GM18517 (cell line): ENCODE data around the gene NR1I2.

ENCODE experiments used
- ATAC-seq: cut with Tn5 transposase; IDR thresholded peaks from one replicate; pipeline ENCODE4 v1.9.1; 2021; ENCODE audit warnings: mild to moderate bottlenecking, moderate library complexity; ENCODE audit not compliant: unreplicated experiment

NR1I2 gene

DNA sequence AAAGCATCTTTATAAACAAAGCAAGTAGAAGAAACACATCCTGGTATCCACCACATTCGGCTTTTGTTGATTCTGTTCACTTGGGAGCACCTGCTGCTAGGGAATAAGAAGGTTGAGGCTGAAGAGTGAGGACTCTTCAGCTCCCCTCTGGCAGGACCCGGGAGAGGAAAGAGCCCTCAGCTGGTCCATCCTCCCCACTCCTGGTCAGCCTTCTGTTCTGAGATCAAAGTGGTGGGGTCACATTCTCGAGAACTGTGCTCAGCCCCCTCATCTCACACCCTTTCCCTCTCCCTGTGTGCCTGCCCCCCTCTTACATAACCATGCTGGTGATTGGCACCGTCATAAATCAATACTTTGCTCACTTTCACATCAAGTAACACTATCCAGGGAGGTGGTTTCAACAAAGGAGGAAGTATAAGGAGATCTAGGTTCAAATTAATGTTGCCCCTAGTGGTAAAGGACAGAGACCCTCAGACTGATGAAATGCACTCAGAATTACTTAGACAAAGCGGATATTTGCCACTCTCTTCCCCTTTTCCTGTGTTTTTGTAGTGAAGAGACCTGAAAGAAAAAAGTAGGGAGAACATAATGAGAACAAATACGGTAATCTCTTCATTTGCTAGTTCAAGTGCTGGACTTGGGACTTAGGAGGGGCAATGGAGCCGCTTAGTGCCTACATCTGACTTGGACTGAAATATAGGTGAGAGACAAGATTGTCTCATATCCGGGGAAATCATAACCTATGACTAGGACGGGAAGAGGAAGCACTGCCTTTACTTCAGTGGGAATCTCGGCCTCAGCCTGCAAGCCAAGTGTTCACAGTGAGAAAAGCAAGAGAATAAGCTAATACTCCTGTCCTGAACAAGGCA lies at the start of gene NR1I2:
TSS of gene NR1I2 (plus strand) at position 772 of the 869 bp plus-strand sequence.
- no peak for ATAC-seq

DNA sequence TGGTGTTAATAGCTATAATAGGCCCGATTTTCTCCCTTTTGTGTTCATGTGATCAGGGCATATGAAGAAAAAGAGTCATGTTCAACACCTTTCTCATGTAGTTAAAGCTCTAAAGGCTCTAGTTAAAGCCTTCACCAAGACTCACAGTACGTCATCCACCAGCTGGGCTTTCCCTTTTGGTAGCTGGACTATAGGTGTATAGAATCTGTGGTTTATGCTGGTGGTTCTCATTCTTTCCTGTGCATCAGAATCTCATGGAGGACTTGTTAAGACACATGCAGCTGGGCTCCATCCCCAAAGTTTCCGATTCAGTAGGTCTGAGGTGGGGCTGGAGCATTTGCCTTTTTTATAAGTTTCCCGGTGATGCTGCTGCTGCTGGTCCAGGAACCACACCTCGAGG lies 48.1 kb upstream of the NR1I2 start:
- no peak for ATAC-seq

DNA sequence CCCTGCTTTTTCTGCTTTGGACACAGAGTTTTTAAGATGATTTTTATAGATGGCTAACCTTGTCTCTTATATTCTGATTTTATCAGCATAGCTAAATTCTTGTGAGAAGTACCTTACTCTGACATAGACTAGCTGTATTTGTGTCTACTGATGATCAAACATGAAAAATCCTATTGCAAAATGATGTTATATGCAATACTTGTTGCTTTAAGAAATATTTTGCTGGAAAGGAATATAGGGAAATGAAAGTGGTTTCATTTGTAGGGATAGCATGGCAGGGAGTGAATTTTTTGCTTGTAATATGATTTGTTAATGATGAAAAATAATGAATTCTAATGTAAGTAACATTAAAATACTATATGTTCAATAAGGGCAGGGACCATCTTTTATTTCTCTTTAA lies 43.2 kb upstream of the NR1I2 start:
- ATAC-seq, result no peak

DNA sequence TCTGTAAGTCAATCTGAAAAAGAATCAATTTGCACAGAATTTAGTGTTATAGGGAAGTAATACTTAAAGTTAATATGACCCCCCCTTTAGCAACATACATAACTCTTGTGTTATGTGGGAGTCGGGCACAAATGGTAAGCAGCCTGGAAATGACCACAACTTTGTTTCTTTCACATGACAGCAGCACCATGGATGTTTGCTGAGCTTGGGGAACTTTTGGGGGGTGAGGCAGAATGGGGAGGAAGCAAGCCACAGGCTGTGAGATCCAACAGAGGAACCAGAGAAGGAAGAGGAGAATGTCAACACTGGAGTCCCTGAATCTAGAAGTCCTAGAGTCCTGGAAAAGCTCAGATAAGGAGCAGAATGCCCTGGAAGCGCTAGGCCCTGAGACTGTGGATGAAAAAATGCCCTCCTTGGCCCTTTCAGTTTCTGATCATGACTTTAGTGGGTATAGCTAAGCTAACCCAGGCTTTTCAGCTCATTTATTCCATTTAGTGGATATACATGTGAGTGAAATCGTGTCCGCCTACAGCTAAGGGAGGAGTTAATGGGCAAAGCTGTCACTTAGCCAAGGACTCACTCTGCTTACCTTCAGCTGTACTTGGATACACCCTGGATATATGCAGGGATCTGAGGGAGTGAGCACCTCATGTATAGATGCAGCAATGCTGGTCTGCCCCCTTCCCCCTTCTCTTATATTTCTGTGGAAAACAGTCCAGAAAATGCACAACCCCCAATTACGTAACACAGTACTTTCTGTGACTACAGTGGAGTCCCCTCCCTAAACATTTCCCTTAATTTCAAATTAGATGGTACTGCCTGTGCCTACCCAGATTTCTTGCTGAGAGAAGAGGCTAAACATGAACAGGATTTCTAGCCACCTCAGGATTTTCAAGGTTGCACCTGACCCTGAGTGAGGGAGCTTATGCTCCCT lies 40.0 kb upstream of the NR1I2 start:
- ATAC-seq, result no peak

DNA sequence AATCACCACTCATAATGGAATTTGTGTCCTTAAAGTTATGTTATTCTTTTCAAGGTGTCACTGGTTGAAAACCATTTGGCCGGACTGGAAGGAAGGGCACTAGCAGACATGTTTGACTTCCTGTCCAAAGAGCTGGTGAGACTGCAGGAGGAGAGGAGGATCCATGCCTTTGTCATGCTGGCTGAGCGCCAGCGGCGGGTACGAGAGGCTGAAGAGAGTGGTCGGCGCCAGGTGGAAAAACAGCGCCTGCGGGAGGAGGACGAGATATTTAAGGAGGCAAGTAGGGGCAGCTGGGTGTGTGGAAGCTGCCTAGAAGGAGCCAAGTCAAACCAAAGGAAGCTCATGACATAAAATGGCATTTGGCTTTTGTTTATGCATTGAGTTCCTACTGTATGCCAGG lies 38.0 kb upstream of the NR1I2 start:
- ATAC-seq, result no peak

DNA sequence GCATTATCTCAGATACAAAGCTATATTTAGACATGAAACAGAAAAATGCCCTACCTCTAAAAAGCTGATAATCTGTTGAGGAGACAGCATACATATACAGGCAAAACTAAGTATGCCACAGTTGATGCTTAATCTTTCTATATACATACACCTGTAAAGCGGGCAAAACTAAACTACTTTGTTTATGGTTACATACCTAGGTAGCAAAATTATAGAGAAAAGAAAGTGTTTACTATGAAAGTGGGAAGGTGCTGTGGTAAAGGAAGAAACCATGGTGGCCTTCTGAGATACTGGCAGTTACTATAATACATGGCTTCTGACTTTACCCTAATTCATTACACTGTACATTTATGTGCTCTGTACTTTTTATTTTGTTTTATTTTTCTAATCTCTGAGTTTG lies 36.0 kb upstream of the NR1I2 start:
- ATAC-seq, result peak; percentile 53

DNA sequence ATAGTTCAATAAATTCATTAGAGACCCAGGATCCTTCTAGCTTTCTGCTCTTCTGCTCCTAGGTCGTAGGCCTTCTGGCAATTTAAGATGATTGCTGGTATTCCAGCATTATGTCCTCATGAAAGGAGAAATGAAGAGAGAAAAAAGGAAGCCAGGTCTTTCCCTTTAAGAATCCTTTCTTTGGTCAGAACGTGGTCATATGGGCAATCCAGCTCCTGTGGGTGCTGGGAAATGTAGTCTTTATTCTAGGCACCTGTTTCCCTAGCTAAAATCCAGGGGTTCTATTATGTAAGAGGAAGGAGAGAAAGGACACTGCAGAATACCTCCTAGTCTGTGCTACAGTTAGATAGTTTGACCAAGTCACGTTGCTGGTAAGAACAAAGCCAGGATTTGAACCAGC lies 35.5 kb upstream of the NR1I2 start:
- ATAC-seq, result no peak

DNA sequence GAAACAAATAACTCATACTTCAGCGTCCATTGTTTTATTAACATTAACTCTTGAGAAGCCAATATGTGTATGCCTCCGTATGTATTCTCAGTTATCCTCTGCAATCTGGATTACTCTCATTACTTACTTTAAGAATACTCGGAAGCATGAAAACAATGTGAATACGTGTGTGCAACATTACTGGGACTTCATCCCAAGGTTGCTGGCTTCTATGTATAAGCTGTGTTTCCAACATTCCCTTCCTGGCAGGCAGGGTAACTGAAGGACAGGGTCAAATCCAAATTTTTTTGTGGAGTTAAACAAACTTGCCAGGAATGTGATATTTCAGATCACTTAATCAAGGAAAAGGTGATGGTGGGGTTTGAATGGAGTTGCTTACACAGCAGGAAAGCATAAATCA lies 34.5 kb upstream of the NR1I2 start:
- ATAC-seq, result no peak

DNA sequence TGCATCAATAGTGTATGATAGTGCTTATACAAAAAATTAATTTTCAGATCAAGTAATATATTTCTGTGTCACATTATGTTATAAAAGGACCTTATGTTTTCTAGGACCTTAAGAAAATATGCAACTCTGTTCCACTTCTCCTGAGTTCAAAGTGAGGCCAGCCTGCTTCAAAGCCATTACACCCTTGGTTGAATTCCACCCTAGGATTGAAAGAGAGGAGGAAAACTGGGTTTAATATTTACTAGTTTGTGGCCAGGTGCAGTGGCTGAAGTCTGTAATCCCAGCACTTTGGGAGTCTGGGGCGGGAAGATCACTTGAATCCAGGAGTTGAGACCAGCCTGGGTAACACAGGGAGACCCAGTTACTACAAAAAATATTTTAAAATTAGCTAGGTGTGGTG lies 32.9 kb upstream of the NR1I2 start:
- no peak for ATAC-seq

DNA sequence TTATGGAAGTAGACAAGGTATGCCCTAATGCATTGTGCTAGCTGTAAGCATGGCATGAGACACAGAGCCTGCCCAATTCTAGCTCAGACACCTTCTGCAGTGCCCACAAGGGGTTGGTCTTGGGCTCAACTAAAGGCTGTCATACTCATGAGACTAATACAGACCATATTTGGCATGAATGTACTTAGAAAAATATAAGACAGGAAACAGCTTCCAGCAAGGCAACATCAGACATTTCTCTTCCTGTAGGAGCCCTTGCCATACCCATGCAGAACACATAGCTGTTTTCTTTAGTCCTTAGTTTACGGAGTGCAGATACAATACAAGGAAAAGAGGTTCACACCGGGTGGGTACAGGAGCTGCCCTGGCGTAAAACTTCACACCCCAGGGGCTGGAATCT lies 30.5 kb upstream of the NR1I2 start:
- no peak for ATAC-seq

DNA sequence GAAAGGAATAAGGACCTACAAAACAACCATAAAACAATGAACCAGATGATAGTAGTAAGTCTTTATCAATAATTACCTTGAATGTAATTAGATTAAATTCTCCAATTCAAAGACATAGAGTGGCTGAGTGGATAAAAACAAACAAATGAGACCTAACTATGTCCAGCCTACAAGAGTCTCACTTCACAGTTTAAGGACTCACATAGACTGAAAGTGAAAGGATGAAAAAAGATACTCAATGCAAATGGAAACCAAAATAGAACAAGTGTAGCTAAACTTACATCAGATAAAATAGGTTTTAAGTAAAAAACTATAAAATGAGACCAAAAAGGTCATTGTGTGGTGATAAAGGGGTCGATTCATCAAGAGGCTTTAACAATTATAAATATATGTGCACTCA lies 21.9 kb upstream of the NR1I2 start:
- ATAC-seq, result peak; percentile 99

DNA sequence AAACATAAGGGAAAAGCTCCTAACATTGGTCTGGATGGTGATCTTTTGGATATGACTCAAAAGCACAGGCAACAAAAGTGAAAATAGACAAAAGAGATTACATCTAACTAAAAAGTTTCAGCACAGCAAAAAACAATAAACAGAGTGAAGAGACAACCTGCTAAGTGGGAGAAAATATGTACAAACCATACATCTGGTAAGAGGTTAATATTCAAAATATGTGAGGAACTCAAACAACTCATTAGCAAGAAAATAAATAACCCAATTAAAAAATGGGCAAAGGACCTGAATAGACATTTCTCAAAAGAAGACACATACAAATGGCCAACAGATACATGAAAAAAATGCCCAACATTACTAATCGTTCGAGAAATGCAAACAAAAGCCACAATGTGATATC lies 19.0 kb upstream of the NR1I2 start:
- ATAC-seq, result no peak

DNA sequence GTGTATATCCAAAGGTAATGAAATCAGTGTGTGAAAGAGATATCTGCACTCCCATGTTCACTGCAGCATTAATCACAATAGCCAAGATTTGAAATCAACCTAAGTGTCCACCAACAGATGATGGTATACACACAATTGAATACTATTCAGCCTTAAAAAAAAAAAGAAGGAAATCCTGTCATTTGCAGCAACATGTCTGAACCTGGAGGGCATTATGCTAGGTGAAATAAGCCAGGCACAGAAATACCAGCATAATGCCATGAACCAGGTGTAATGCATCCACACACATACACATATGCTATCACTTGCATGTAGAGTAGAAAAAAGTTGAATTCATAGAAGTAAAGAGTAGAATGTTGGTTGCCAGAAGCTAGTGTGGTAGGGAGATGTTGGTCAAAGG lies 18.4 kb upstream of the NR1I2 start:
- no peak for ATAC-seq

DNA sequence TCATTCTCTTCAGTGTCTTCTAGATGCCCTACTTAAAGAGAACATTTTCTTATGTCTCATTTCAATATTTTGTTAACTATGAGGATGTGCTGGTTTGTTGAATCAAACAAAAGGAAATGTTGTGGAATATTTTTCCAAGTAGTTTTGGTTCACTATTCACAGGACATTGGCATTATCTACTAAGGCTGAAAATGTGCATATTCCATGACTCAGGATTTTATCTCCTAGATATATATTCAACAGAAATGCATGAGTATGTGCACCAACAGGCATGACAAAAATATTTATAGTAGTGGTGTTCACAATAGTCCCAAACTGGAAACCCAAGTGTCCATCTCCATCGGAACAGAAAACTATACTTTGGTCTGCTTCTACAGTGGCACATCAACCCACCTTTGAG lies 16.7 kb upstream of the NR1I2 start:
- ATAC-seq, result no peak

DNA sequence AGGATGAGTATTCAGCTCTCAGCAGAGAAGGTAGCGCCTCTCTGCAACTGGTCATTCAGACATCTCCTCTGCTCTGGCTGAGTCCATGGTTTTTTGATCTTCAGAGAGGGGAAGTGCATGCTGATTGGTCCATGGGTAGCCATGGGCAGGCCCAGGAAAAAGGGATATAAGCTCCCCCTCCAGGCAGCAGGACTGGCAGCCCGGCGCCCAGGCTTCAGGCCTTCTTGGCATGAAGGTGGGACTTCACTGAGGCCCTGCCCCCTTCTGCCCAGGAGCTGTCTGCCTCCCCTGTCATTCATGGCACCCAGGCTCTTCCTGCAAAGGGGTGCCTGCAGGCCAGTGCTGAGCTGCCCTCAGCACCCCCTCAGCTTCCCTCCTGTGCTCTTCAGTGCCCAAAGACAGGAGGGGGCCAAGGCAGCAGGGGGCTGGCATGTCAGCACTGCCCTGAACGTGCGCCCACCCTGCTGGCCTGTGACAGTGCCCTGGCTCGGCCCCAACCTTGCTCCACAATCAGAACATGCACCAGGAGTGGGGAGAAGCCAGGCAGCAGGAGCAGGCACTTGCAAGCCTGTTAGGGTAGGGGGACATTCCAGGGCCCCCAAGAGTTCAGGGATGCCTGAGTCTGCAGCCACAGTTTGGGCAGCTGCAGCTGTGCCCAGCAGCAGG lies 13.8 kb upstream of the NR1I2 start:
- ATAC-seq, result no peak

DNA sequence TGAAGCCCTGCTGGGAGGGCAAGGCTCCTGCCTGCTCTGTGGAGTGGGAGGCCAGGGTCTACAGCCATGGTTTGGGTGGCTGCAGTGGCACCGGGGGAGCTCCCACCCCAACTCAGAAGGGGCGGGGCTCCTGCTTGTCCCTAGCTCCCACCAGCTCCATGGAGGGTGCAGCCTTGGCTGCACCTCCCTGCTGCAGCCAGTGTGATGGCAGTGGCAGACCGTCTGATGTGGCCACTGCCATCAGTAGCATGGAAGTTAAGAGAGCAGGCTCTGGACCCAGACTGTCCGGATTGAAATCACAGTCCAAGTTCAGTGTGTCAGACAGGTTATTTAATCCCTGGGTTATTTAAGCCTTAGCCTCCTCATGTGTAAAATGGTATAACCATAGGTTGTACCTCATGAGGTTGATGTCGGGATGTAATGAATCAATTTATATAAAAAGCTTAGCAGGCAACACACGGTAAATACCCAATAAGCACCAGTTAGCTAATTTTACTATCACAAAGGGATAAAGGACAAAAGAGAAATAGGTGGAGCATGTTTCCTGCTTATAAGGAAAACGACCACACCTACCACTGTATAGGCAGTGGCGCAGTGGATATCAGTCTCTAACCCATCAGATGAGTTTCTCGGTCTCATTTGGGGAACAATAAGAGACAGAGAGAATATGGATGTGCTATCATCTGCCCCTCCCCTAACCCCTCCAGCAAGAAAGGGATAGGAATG lies 13.1 kb upstream of the NR1I2 start:
- ATAC-seq, result no peak

DNA sequence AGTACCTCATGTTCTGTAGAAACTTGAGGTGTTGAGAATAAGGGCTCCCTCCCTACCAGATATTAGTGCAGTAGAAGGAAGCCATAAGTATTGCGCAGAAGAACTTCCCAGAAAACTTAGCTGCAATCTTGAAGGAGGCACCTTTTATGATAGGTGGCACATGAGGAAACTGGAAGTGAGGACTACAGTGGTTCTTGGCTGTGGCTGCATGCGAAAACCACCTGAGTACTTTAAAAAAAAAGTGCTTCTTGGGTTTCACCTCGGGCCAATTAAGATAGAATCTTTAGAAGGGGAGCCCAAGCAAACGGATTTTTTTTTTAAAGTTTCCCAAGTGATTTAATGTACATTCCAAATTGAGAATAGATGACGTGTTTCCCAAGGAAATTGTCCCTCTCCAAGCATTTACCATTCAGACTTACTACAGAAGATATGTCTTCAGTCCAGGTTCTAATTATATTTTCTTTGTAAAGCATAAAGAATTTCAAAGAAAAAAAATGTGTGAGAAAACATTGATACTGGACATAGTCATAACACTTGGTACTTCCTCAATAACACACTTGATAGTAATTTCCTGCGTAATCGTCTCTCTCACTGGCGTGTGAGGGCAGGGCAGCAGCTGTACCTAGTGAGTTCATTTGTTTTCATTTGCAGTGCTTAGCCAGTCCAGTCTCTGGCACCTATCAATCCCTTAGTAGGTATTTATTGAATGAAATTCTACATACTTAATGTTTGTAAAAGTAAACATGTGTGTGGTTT lies 12.3 kb upstream of the NR1I2 start:
- ATAC-seq, result no peak

DNA sequence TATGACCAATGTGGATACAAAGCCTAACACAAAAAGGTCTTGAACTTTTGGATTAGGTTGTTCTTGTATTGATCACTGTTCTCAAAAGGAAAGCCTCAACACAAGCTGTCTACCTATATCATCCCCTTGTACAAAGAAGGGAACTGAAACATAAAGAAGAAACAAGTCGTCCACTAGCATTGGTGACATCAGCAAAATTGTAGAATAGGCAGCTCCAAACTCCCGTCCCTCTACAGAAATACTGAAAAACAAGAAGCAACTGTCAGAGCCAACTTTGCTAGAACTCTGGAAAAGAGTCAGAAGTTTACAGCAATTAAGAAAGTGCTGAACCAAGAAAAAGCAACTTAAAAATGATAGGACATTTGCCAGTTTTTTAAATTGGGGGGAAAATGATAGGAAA lies 7.5 kb upstream of the NR1I2 start:
- peak; percentile 82 for ATAC-seq

DNA sequence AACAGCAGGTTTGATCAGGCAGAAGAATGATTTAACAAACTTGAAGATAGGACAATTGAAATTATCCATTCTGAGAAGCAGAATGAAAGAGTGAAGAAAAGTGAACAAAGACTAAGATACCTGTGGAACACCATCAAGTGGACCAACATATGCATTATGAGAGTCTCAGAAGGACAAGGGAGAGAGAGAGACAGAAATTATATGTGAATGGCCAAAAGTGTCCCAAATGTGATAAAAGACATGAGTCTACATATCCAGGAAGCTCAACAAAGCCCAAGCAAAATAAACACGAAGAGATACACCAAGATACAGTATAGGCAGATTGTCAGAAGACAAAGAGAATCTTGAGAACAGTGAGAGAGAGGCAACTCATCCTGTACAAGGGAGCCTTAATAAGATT lies 5.6 kb upstream of the NR1I2 start:
- no peak for ATAC-seq

DNA sequence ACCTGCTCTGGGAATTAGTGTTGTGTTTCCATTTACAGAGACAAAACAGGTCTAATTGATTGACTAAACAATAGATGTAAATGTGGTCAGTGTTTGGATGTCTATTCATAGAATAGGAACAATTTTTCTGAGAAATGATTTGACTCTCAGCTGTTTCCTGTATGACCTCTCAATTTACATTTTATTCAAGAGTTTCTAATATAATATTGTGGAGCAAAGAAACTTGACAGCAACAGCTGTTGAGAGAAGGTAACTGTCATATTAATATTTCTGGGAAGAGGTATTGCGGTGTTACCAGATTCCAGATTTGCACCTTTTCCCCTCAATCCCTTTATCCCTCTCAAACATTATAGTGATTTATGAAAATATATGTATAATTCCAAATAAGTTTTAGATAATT lies 3.7 kb upstream of the NR1I2 start:
- no peak for ATAC-seq
